Activated T-cell treated with anti-CD3 and anti-CD28 coated beads for 48 hours (primary cell): ENCODE measurements around the gene CD70.
"Not testable (repeated sequence)": the region's sequence is repeated elsewhere in the genome, so short reads cannot be mapped to it uniquely, and the experiment has no call there.

Experiments
- DNase-seq: peaks from one replicate; pipeline ENCODE4 v3.0.0-alpha.2; 2020; ENCODE audit warnings: low read depth

Gene CD70, protein sequence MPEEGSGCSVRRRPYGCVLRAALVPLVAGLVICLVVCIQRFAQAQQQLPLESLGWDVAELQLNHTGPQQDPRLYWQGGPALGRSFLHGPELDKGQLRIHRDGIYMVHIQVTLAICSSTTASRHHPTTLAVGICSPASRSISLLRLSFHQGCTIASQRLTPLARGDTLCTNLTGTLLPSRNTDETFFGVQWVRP

DNA sequence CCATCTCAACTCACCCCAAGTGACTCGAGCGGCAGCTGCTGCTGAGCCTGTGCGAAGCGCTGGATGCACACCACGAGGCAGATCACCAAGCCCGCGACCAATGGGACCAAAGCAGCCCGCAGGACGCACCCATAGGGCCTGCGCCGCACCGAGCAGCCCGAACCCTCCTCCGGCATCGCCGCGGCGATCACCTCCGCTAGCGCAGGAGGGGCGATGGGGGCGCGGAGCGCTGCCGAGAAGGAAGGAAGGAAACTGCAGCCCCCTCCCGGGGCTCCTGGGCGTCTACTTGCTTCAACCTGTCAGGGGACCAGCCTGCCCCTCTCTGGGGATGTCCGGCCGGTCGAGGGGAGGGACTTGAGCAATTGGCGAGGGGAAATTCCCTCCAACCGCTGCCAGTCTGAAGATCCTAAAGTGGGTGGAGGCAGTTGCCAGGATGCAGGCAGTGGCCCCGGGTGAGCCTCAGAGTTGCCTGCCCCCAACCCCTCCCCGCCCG lies at the start of gene CD70:
Gene CD70 (minus strand): TSS at position 324 of the 493 bp plus-strand sequence. CDS start 148 bp downstream, at position 176.
- DNase-seq = peak; percentile 54

DNA sequence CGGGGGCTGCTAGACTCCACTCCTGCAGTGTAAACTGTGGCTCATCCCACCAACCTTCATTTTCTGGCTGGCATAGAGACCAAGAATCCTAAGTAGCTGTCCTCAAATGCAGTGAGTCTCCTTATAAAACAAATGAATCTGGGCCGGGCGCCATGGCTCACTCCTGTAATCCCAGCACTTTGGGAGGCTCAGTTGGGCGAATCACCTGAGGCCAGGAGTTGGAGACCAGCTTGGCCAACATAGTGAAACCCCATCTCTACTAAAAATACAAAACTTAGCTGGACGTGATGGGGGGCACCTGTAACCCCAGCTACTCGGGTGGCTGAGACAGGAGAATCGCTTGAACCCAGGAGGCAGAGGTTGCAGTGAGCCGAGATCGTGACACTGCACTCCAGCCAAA lies 49.4 kb upstream of the CD70 start:
- DNase-seq = not testable (repeated sequence)

DNA sequence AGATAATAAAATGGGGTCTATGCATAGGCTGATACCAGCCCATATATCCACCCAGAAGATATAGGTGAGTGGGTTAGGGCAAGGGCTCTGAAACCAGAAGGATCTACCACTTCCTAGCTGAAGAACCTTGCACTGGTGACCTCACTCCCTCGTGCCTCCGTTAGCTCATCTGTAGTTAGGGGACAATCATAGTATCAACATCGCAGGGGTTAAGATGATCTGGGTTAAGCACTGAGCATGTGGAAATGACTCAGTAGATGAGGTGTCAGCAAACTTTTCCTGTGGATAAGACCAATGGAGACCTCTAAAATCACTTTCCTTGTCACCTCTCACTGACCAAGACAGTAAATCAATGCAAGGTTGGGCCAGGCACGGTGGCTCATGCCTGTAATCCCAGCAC lies 48.5 kb upstream of the CD70 start:
- no peak for DNase-seq

DNA sequence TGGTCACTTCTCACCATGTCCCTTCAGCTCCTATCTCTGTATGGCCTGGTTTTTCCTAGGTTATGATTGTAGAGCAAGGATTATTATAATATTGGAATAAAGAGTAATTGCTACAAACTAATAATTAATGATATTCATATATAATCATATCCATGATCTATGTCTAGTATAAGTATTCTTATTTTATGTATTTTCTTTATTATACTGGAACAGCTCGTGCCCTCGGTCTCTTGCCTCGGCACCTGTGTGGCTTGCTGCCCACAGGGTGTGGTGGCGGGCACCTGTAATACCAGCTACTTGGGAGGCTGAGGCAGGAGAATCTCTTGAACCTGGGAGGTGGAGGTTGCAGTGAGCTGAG lies 42.5 kb upstream of the CD70 start:
- not testable (repeated sequence) for DNase-seq

DNA sequence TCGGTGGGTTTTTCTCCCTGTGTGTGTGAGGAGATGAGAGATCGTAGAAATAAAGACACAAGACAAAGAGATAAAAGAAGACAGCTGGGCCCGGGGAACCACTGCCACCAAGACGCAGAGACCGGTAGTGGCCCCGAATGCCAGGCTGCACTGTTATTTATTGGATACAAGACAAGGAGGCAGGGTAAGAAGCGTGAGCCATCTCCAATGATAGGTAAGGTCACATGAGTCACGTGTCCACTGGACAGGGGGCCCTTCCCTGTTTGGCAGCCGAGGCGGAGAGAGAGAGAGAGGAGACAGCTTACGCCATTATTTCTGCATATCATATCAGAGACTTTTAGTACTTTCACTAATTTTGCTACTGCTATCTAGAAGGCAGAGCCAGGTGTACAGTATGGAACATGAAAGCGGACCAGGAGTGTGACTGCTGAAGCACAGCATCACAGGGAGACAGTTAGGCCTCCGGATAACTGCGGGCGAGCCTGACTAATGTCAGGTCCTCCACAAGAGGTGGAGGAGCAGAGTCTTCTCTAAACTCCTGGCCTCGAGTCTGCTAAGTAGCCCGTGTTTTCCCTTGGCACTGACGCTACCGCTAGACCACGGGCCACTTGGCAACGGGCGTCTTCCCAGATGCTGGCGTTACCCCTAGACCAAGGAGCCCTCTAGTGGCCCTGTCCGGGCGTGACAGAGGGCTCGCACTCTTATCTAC lies 42.0 kb upstream of the CD70 start:
- not testable (repeated sequence) for DNase-seq

DNA sequence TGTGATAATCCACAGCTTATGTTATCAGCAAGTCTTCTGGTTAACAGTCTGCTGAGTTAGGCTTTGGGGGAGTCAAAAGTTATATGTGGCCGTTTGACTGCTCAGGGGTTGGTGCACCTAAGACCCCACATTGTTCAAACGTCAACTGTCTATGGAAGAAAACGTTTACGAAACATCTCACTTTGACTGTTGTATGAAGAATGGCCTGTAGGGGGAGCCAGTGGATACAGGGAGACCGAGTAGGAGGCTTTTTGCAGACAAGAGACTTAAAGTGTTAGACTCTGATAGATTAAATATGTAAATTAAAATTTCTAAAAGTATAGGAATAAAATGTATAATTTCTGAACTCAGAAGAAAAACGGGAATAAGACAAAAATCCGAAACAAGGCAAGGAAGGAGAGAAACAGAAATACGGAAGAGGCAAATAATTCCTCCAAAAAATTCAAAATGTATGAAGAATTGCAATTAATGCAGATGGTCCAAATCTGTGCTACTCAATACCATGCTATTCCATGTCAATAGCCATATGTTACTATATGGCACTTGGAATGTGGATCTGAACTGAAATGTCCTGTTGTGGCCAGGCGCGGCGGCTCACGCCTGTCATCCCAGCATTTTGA lies 41.2 kb upstream of the CD70 start:
- no peak for DNase-seq

DNA sequence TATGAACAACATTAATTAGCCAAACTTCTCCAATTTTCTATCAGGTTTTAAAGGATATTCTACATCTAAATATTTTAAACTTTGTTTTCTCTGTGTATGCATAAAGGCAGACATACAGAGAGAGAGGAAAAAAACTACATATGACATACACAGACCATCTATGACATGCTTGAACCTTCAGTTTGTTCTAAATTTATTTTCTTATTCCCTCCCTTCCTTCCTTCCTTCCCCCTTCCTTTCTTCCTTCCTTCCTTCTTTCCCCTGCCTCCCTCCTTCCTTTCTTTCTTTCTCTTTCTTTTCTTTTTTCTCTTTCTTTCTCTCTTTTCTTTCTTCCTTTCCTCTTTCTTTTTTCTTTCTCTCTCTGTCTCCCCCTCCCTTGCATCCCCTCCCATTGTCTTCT lies 35.8 kb upstream of the CD70 start:
- DNase-seq = no peak

DNA sequence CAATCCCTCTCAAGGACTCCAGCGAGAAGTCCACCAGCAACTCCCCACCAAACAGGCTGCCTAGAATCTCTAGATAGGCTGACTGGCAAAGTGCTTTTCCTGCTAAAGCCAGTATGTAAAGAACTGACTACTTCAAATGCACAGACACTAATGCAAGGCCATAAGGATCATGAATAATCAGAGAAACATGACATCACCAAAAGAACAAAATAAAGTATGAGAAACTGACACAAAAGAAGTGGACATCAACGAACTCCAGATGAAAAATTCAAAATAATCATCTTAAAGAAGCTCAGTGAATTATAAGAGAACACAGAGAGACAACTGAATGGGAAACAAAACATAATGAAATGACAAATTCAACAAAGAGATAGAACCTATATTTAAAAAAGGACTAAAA lies 26.4 kb upstream of the CD70 start:
- no peak for DNase-seq

DNA sequence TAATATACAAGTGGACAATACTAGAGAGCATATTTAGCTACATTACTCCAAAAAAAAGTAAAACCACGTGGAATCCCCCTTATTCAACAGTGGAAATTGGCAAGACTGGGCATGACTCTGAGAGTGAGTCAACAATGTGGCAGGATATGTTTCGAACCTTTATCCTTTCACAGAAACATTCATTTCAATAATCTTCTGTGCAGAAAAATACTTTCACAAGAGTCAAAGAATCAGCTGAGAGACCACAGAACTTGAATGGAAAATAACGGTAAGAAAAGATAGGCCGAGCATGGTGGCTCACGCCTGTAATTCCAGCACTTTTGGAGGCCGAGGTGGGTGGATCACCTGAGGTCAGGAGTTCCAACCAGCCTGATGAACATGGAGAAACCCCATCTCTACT lies 25.1 kb upstream of the CD70 start:
- DNase-seq = no peak

DNA sequence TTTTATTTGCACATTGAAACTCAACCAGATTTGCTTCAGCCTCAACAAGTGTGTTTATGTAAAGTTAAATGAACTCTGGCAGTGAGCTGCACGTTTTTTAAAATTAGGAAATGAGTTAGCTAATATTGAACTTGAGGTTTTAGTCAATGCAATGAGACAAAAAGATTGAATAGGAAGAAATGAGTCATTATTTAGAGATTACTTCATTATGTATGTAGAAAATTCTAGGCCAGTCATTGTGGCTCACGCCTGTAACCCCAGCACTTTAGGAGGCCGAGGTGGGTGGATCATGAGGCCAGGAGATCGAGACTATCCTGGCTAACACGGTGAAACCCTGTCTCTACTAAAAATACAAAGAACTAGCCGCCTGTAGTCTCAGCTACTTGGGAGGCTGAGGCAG lies 22.8 kb upstream of the CD70 start:
- DNase-seq = no peak

DNA sequence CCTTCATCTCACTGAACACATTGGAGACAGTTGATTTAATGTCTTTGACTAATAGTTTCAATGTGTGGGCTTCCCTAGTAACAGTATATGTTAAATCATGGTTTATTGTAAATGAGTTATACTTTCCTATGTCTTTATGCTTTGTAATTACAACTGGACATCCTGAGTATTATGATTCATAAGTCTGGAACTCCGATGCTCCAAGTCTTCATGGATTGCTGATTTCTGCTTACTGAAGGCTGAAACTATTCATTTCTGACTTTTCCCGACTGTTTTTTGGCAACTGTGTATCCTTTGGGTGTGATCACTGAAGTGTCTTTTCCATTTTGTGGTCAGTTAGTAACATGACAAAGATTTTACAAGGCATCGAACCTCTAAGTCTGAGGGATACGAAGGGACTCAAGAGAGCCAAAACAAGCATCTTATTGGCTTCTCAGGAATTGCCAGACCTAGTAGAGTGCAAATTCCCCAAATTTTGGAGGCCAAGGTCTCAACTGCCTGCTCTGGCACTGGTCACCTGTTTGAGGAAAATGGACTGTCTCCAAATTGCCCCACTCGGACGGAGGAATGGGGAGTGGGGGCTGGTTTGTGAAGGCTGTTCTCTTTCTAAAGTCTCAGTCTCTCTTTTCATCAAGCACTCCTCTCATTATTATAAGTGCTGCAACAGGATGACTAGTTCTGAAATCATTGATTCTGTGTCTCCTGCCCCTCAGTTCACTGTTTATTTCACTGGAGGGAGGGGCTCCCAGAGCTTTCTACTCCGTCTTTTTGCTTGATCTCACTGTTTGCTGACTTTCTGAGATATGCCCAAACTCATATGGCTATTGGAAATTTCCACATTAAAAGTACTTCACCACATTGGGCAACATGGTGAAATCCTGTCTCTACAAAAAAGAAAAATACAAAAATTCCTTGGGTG lies 20.2 kb upstream of the CD70 start:
- no peak for DNase-seq

DNA sequence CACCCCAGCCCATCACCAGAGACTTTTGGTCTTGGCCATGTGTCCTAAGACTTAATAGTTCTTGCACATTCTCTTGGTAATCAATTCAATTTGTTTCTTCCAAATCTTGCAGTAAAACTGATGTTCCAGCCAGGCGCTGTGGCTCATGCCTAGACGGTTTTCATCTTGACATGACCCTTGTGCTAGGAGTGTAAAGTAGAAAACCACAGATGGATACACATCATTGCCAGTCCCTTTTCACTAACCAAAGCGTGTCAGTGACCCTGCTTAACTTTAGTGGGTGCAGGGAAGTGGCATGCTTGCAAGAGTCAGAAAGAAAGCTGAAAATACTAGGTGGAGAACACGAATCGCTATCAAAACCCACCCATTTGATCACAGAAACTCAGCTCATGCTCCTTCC lies 18.0 kb upstream of the CD70 start:
- no peak for DNase-seq

DNA sequence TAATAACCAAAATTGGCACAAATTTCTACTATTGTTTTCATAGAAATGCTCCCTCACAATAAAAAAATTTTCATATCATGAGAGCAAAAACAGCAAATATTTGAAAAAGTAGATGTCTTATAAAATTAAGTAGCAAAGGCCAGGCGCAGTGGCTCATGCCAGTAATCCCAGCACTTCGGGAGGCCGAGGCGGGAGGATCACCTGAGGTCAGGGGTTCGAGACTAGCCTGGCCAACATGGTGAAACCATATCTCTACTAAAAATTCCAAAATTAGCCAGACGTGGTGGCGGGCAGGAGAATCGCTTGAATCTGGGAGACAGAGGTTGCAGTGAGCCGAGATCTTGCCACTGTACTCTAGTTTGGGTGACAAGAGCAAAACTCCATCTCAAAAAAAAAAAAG lies 17.2 kb upstream of the CD70 start:
- DNase-seq = not testable (repeated sequence)

DNA sequence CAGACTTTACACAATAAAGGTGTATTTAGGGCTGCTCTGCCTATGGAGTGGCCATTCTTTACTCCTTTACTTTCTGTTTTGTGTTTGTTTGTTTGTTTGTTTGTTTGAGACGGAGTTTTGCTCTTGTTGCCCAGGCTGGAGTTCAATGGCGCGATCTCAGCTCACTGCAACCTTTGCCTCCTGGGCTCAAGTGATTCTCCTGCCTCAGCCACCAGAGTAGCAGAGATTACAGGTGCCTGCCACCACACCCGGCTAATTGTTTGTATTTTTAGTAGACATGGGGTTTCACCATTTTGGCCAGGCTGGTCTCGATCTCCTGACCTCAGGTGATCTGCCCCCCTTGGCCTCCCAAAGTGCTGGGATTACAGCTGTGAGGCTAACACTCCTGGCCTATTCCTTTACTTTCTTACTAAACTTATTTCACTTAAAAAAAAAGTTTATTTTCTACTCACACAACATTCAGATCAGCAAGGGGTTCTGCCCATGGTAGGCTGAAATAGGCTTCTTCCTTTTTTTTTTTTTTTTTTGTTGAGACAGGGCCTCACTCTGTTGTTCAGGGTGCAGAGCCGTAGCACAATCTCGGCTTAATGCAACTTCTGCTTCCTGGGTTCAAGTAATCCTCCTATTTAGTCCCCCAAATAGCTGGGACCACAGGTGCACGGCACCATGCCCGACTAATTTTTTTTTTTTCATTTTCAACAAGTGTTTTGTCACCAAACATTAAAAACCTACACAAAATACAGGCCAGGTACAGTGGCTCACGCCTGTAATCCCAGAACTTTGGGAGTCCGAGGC lies 15.5 kb upstream of the CD70 start:
- DNase-seq = not testable (repeated sequence)

DNA sequence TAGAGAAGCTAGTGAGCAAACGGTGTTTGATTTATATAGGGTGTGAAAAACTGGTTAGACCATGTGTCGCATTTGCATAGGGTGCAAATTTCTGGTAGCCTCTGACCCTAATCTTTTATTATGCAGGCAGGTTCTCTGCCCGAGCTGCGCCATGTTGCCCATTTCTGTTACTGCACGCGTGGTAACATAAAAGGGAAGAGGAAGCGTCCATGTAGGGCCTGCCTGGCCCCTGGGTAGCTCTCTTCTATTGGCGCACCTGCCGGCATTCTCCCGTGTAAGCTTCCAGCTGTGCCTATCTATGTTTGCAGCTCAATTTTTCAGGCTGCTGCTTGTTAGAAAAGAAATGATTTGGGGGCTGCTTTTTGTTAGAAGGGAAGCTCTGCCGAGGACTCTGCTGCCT lies 14.0 kb upstream of the CD70 start:
- DNase-seq = no peak

DNA sequence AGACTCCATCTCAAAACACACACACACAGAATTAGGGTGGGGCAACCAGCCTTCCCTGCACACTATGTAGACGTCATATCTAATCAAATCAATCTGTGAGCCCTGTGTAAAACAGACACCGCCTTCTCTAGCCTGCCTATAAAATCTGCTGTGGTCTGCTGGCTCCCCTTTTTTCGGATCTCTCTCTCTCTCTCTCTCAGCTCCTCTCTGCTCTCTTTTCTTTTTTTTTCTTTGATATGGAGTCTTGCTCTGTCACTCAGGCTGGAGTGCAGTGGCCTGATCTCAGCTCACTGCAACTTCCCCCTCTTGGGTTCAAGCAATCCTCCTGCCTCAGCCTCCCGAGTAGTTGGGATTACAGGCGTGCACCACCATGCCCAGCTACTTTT lies 11.8 kb upstream of the CD70 start:
- no peak for DNase-seq

DNA sequence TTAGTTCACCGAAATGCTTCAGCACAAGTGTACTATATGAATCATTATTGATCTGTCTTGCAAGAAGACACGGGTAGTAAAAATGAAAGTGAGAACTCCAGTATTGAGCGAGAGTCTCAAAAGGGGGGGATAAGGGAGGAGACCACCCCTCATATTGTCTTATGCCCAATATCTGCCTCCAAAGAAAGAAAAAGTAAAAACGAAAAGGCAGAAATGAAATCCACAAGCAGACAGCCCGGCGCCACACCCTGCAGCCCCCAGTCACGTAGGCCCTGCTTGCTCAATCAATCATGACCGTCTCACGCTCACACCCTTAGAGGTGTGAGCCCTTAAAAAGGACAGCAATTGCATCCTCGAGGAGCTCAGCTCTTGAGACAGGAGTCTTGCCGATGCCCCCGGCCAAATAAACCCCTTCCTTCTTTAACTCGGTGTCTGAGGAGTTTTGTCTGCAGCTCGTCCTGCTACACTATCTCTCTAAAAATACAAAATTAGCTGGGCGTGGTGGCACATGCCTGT lies 10.6 kb upstream of the CD70 start:
- DNase-seq = not testable (repeated sequence)

DNA sequence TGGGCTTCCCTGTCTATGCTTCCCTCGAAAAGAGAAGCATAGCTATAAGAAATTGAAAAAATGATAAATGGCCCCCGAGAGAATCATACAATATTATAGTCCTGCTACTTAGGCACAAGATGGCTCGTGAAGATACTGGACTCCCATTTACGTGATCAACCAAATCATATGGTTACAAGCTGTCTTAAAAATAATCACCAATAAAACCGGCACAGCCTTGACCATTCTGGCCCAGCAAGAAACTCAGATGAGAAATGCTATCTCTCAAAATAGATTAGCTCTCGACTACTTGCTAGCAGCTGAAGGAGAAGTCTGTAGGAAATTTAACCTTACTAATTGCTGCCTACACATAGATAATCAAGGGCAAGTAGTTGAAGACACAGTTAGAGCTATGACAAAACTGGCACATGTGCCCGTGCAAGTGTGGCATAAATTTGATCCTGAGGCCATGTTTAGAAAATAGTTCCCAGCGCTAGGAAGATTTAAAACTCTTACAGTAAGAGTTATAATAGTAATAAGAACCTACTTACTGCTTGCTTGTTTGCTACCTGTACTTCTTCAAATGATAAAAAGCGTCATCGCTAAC lies 10.1 kb upstream of the CD70 start:
- not testable (repeated sequence) for DNase-seq

DNA sequence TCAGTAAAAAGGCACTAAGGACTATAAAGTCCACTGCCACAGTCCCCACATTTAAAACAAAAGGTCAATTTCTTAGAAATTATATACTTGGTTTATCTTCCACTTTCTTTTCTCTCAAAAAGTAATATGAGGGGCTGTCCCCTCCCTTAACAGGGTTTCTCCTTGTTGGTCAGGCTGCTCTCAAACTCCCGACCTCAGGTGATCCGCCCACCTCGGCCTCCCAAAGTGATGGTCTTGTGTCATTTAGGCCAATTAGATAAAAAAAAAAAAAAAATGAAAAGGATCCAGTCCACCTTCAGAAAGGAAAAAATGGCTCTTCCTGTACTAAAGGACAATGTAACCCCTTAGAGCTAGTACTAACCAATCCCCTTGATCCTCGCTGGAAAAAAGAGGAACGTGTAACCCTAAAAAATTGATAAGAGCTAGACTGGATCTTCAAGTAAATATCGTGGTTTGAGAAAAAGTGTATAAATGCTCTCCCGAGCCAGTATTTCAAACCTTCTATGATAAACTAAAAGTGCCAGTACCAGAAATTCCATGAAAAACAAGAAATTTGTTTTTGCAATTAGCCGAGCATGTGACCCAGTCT lies 9.0 kb upstream of the CD70 start:
- DNase-seq = no peak

DNA sequence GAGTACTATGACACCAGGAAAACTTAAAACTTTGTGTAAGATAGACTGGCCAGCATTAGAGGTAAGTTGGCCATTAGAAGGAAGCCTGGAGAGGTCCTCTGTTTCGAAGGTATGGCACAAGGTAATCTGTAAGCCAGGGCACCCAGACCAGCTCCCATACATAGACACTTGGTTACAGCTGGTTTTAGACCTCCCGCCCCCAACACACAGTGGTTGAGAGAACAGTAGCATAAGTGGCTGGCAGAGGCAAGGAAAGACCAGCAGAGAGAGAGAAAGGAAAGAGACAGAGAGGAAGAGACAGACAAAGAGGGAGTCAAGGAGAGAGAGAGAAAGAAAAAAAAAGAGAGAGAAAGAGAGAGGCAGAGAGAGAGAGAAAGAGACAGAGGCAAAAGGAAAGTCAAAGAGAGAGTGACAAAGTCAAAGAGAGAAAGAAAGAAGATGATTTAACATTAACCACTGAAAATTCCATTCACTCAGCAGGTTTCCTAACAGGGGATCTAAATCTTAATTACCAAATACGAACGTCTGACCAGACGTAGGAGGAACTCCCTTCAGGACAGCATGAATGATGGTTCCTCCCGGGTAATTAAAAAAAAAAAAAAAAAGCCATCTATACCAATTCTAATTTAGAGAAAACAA lies 7.4 kb upstream of the CD70 start:
- not testable (repeated sequence) for DNase-seq
